Urinary bladder (tissue), 4 donors: ENCODE results near the gene SCARF2. TPM values are rescaled to one million over a fixed set of nuclear protein-coding genes. Genes with fewer than 3 reads are reported as not detected.
"Not testable (repeated sequence)": the region's sequence is repeated elsewhere in the genome, so short reads cannot be mapped to it uniquely, and the experiment has no call there.

Experiments used
- DNase-seq: peaks from one replicate; pipeline ENCODE4 v3.0.0-alpha.2; 2015; ENCODE audit errors: extremely low spot score
- H3K27ac ChIP-seq: one replicate; pipeline ENCODE4 v1.5.1; 2013; ENCODE audit warnings: low read depth, mild to moderate bottlenecking, moderate library complexity
- H3K36me3 ChIP-seq: one replicate; pipeline ENCODE4 v1.6.1; 2013; ENCODE audit warnings: mild to moderate bottlenecking, moderate library complexity; ENCODE audit not compliant: insufficient read depth
- H3K4me1 ChIP-seq: one replicate; pipeline ENCODE4 v1.6.1; 2013; ENCODE audit warnings: mild to moderate bottlenecking, moderate library complexity; ENCODE audit not compliant: insufficient read depth
- H3K4me3 ChIP-seq: one replicate; pipeline ENCODE4 v1.5.1; 2013; ENCODE audit warnings: low read depth, low read length
- WGBS: extraction: QIAGEN DNeasy Blood & Tissue Kit; methylation state at CpG from one replicate; pipeline ENCODE4 v1.1.7; 2013; 5-methylcytosine and 5-hydroxymethylcytosine counted together
- polyA plus RNA-seq: library from polyadenylated mRNA; stranded (reverse); fragments of 200-250 nt; gene quantifications from one replicate; pipeline ENCODE4 v1.2.3, GENCODE V29; 2013
- total RNA-seq: library from RNA; depleted of rRNA; stranded (reverse); fragments of >200 nt; gene quantifications from one replicate; pipeline ENCODE4 v1.2.3, GENCODE V29; 2014
- donor health status: healthy with polysubstance abuse.
- donor health status: healthy.

Gene SCARF2
- total RNA-seq (10.4 TPM), polyA plus RNA-seq (16.8 TPM)

GRCh38 chr22:20437613-20438426, at the start of gene SCARF2:
SCARF2 (minus strand) TSS chr22:20437825; CDS start chr22:20437754, 71 bp downstream.
- H3K4me1 ChIP-seq = no peaks in the 10 kb centered on the region
- WGBS = 1% methylated on average over 94 of the region's 95 CpGs
- H3K4me3 ChIP-seq = peak within 1 kb of the TSS; percentile 72
- peak within 1 kb of the TSS; percentile 85 for H3K27ac ChIP-seq
- DNase-seq = no peak
- no peaks in the 10 kb centered on the region for H3K36me3 ChIP-seq

- 96% methylated on average over 2 of the region's 2 CpGs for WGBS
- H3K27ac ChIP-seq = no peak overlapping the region
- H3K36me3 ChIP-seq = no peaks in the 10 kb centered on the region
- H3K4me3 ChIP-seq = no peak overlapping the region
- no peaks in the 10 kb centered on the region for H3K4me1 ChIP-seq
- no peak for DNase-seq
Observed at GRCh38 chr22:20486229-20486628, 48.6 kb upstream of the SCARF2 start.

GRCh38 chr22:20484948-20485683, 47.5 kb upstream of the SCARF2 start:
- 90% methylated on average over 4 of the region's 4 CpGs for WGBS
- H3K4me1 ChIP-seq = no peaks in the 10 kb centered on the region

GRCh38 chr22:20483771-20484170, 46.1 kb upstream of the SCARF2 start:
- Histone ChIP-seq H3K4me1 (no peaks in the 10 kb centered on the region), H3K4me3 (no peak overlapping the region), H3K27ac (no peak overlapping the region), H3K36me3 (no peaks in the 10 kb centered on the region)
- WGBS = 98% methylated on average over 14 of the region's 14 CpGs
- no peak for DNase-seq

More at GRCh38 chr22:20484948-20485683, 47.5 kb upstream of the SCARF2 start:
- Histone ChIP-seq H3K27ac (no peak overlapping the region), H3K36me3 (no peaks in the 10 kb centered on the region), H3K4me3 (no peak overlapping the region)
- no peak for DNase-seq

GRCh38 chr22:20483143-20483506, 45.5 kb upstream of the SCARF2 start:
- H3K4me1 ChIP-seq, H3K4me3 ChIP-seq, H3K36me3 ChIP-seq, H3K27ac ChIP-seq, DNase-seq: not testable (repeated sequence)
- WGBS = 97% methylated on average over 7 of the region's 7 CpGs

- WGBS = 97% methylated on average over 1 of the region's 1 CpG
- H3K27ac ChIP-seq = no peak overlapping the region
- no peaks in the 10 kb centered on the region for H3K36me3 ChIP-seq
- DNase-seq = no peak
- no peak overlapping the region for H3K4me3 ChIP-seq
- H3K4me1 ChIP-seq = no peaks in the 10 kb centered on the region
Observed at GRCh38 chr22:20479612-20480196, 42.1 kb upstream of the SCARF2 start.

- H3K36me3 ChIP-seq, DNase-seq, H3K4me3 ChIP-seq, H3K4me1 ChIP-seq, H3K27ac ChIP-seq: not testable (repeated sequence)
- WGBS = 97% methylated on average over 6 of the region's 6 CpGs
Observed at GRCh38 chr22:20478059-20478458, 40.4 kb upstream of the SCARF2 start.

- H3K4me1 ChIP-seq, DNase-seq, H3K36me3 ChIP-seq, H3K4me3 ChIP-seq, H3K27ac ChIP-seq: not testable (repeated sequence)
- 88% methylated on average over 12 of the region's 12 CpGs for WGBS
Observed at GRCh38 chr22:20475569-20475968, 37.9 kb upstream of the SCARF2 start.

GRCh38 chr22:20475115-20475436, 37.5 kb upstream of the SCARF2 start:
- no peak overlapping the region for H3K4me3 ChIP-seq
- 96% methylated on average over 4 of the region's 4 CpGs for WGBS
- no peaks in the 10 kb centered on the region for H3K36me3 ChIP-seq
- DNase-seq = no peak
- no peak overlapping the region for H3K27ac ChIP-seq
- no peaks in the 10 kb centered on the region for H3K4me1 ChIP-seq

GRCh38 chr22:20472629-20473442, 35.2 kb upstream of the SCARF2 start:
- no peaks in the 10 kb centered on the region for H3K36me3 ChIP-seq
- 88% methylated on average over 11 of the region's 11 CpGs for WGBS
- H3K27ac ChIP-seq = no peak overlapping the region
- H3K4me1 ChIP-seq = no peaks in the 10 kb centered on the region
- DNase-seq = no peak
- no peak overlapping the region for H3K4me3 ChIP-seq

- 91% methylated on average over 9 of the region's 9 CpGs for WGBS
- Histone ChIP-seq H3K4me1 (no peaks in the 10 kb centered on the region), H3K36me3 (no peaks in the 10 kb centered on the region), H3K4me3 (no peak overlapping the region), H3K27ac (no peak overlapping the region)
- DNase-seq = no peak
Observed at GRCh38 chr22:20471126-20471833, 33.7 kb upstream of the SCARF2 start.

GRCh38 chr22:20470525-20470924, 32.9 kb upstream of the SCARF2 start:
- not testable (repeated sequence) for H3K36me3 ChIP-seq, DNase-seq, H3K27ac ChIP-seq, H3K4me3 ChIP-seq, H3K4me1 ChIP-seq
- WGBS = 99% methylated on average over 2 of the region's 2 CpGs
